ENCODE results near the gene RASSF3.
"Not testable (repeated sequence)": the region's sequence is repeated elsewhere in the genome, so short reads cannot be mapped to it uniquely, and the experiment has no call there.

Gene RASSF3

GRCh38 chr12:64639466-64639865 is 29.2 kb downstream of the RASSF3 start:
- DNase-seq (ENCODE audit: low read depth) = no peak
- no peak for TF ChIP-seq CTCF (IDR thresholded peaks at IDR 0.05; ENCODE audit: low read depth, low read length, missing control alignments)
- in situ Hi-C loops (cut with HindIII; ENCODE audit: low sequenced_read_pairs) = no loop called here
- no peak overlapping the region for H3K4me3 ChIP-seq (ENCODE audit: low read depth, low read length)

GRCh38 chr12:64646318-64646717 is 36.0 kb downstream of the RASSF3 start:
- in situ Hi-C loops (cut with HindIII; ENCODE audit: low sequenced_read_pairs) = no loop called here
- H3K4me3 ChIP-seq (ENCODE audit: low read depth, low read length) = no peak overlapping the region
- TF ChIP-seq CTCF (IDR thresholded peaks at IDR 0.05; ENCODE audit: low read depth, low read length, missing control alignments) = no peak
- DNase-seq (ENCODE audit: low read depth) = no peak

- no peak for TF ChIP-seq CTCF (IDR thresholded peaks at IDR 0.05; ENCODE audit: low read depth, low read length, missing control alignments)
- in situ Hi-C loops (cut with HindIII; ENCODE audit: low sequenced_read_pairs) = no loop called here
- DNase-seq (ENCODE audit: low read depth) = no peak
- no peak overlapping the region for H3K4me3 ChIP-seq (ENCODE audit: low read depth, low read length)
Observed at GRCh38 chr12:64649487-64649886, 39.2 kb downstream of the RASSF3 start.

- no peak for DNase-seq (ENCODE audit: low read depth)
Observed at GRCh38 chr12:64650762-64651161, 40.5 kb downstream of the RASSF3 start.

GRCh38 chr12:64652346-64652745 is 42.1 kb downstream of the RASSF3 start:
- no peak overlapping the region for H3K4me3 ChIP-seq (ENCODE audit: low read depth, low read length)
- no peak for DNase-seq (ENCODE audit: low read depth)
- no peak for TF ChIP-seq CTCF (IDR thresholded peaks at IDR 0.05; ENCODE audit: low read depth, low read length, missing control alignments)
- in situ Hi-C loops (cut with HindIII; ENCODE audit: low sequenced_read_pairs) = no loop called here

More at GRCh38 chr12:64650762-64651161, 40.5 kb downstream of the RASSF3 start:
- no peak overlapping the region for H3K4me3 ChIP-seq (ENCODE audit: low read depth, low read length)
- in situ Hi-C loops (cut with HindIII; ENCODE audit: low sequenced_read_pairs) = no loop called here
- TF ChIP-seq CTCF (IDR thresholded peaks at IDR 0.05; ENCODE audit: low read depth, low read length, missing control alignments) = no peak

GRCh38 chr12:64653123-64653522 is 42.8 kb downstream of the RASSF3 start:
- H3K4me3 ChIP-seq (ENCODE audit: low read depth, low read length) = no peak overlapping the region
- no peak for DNase-seq (ENCODE audit: low read depth)
- in situ Hi-C loops (cut with HindIII; ENCODE audit: low sequenced_read_pairs) = no loop called here
- no peak for TF ChIP-seq CTCF (IDR thresholded peaks at IDR 0.05; ENCODE audit: low read depth, low read length, missing control alignments)

- DNase-seq (ENCODE audit: low read depth); in situ Hi-C loops (cut with HindIII; ENCODE audit: low sequenced_read_pairs); H3K4me3 ChIP-seq (ENCODE audit: low read depth, low read length): not testable (repeated sequence)
Observed at GRCh38 chr12:64653907-64654306, 43.6 kb downstream of the RASSF3 start.
